Ishikawa (cell line): ENCODE results near the gene CCDC92B.

ENCODE experiments used
- CEBPB ChIP-seq: IDR thresholded peaks from 2 replicates; pipeline ENCODE4 v1.6.1; 2012
- CREB1 ChIP-seq: IDR thresholded peaks from 2 replicates; pipeline ENCODE4 v1.6.1; 2012; ENCODE audit warnings: low read depth
- EGR1 ChIP-seq: IDR thresholded peaks from 2 replicates; pipeline ENCODE4 v1.6.1; 2012
- EP300 ChIP-seq: IDR thresholded peaks from 2 replicates; pipeline ENCODE4 v1.6.1; 2012; ENCODE audit warnings: borderline replicate concordance
- FOXM1 ChIP-seq: IDR thresholded peaks from 2 replicates; pipeline ENCODE4 v1.6.1; 2012; ENCODE audit warnings: low read depth, borderline replicate concordance
- MAX ChIP-seq: IDR thresholded peaks from 2 replicates; pipeline ENCODE4 v1.6.1; 2012
- NFIC ChIP-seq: IDR thresholded peaks from 2 replicates; pipeline ENCODE4 v1.6.1; 2012
- RAD21 ChIP-seq: IDR thresholded peaks from 2 replicates; pipeline ENCODE4 v1.6.1; 2012; ENCODE audit warnings: low read depth
- TEAD4 ChIP-seq: IDR thresholded peaks from 2 replicates; pipeline ENCODE4 v1.6.1; 2012
- TF ChIP-seq, protein P1 (sequence below): IDR thresholded peaks from 2 replicates; pipeline ENCODE4 v1.6.1; 2012; ENCODE audit warnings: low read depth, mild to moderate bottlenecking

DNA sequence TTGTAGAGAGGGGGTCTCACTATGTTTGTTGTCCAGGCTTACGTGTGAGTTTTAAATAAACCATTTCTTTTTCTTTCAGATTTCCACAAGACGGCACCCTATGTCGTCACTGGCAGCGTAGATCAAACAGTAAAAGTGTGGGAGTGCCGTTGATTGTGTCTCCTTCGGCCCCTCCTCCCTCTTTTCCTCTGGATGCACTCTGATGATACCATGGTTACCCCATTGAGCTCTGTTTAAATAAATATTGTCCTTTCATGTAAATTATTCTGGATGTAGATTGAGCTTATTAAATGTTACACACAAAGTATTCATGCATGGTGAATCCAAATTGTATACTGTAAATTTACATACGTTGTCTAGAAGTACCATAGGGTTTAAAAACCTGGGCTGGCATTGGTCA lies 67.8 kb downstream of the CCDC92B start:
- TF ChIP-seq, protein P1, sequence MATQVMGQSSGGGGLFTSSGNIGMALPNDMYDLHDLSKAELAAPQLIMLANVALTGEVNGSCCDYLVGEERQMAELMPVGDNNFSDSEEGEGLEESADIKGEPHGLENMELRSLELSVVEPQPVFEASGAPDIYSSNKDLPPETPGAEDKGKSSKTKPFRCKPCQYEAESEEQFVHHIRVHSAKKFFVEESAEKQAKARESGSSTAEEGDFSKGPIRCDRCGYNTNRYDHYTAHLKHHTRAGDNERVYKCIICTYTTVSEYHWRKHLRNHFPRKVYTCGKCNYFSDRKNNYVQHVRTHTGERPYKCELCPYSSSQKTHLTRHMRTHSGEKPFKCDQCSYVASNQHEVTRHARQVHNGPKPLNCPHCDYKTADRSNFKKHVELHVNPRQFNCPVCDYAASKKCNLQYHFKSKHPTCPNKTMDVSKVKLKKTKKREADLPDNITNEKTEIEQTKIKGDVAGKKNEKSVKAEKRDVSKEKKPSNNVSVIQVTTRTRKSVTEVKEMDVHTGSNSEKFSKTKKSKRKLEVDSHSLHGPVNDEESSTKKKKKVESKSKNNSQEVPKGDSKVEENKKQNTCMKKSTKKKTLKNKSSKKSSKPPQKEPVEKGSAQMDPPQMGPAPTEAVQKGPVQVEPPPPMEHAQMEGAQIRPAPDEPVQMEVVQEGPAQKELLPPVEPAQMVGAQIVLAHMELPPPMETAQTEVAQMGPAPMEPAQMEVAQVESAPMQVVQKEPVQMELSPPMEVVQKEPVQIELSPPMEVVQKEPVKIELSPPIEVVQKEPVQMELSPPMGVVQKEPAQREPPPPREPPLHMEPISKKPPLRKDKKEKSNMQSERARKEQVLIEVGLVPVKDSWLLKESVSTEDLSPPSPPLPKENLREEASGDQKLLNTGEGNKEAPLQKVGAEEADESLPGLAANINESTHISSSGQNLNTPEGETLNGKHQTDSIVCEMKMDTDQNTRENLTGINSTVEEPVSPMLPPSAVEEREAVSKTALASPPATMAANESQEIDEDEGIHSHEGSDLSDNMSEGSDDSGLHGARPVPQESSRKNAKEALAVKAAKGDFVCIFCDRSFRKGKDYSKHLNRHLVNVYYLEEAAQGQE: no peak
- no peak for TF ChIP-seq CREB1
- no peak for TF ChIP-seq MAX
- no peak for TF ChIP-seq TEAD4
- no peak for TF ChIP-seq EP300
- no peak for TF ChIP-seq FOXM1
- TF ChIP-seq NFIC: no peak
- TF ChIP-seq CEBPB: no peak
- TF ChIP-seq RAD21: no peak
- TF ChIP-seq EGR1: no peak
